ENCODE data around the gene DAAM1.
A peak's percentile ranks its signal among the peaks of the same experiment; 100 is the strongest.

The DAAM1 gene

GRCh38 chr14:59254911-59255545 lies 66.6 kb downstream of the DAAM1 start:
- no peak for DNase-seq (ENCODE audit: low spot score)

GRCh38 chr14:59256331-59256730 lies 67.9 kb downstream of the DAAM1 start:
- DNase-seq (ENCODE audit: low spot score): no peak

GRCh38 chr14:59261334-59261733 lies 72.9 kb downstream of the DAAM1 start:
- no peak for DNase-seq (ENCODE audit: low spot score)

GRCh38 chr14:59262717-59263454 lies 74.4 kb downstream of the DAAM1 start:
- DNase-seq (ENCODE audit: low spot score): no peak

GRCh38 chr14:59265808-59266207 lies 77.3 kb downstream of the DAAM1 start:
- DNase-seq (ENCODE audit: low spot score): no peak

GRCh38 chr14:59267046-59267445 lies 78.6 kb downstream of the DAAM1 start:
- no peak for DNase-seq (ENCODE audit: low spot score)

GRCh38 chr14:59268011-59268410 lies 79.5 kb downstream of the DAAM1 start:
- DNase-seq (ENCODE audit: low spot score): no peak

GRCh38 chr14:59268858-59269257 lies 80.4 kb downstream of the DAAM1 start:
- no peak for DNase-seq (ENCODE audit: low spot score)

- no peak for DNase-seq (ENCODE audit: low spot score)
These were observed 81.0 kb downstream of the DAAM1 start for GRCh38 chr14:59269466-59269865.

- no peak for DNase-seq (ENCODE audit: low spot score)
These were observed 82.8 kb downstream of the DAAM1 start for GRCh38 chr14:59271256-59271655.

GRCh38 chr14:59271734-59272133 lies 83.3 kb downstream of the DAAM1 start:
- no peak for DNase-seq (ENCODE audit: low spot score)

- DNase-seq (ENCODE audit: low spot score): no peak
These were observed 84.2 kb downstream of the DAAM1 start for GRCh38 chr14:59272633-59273032.

- no peak for DNase-seq (ENCODE audit: low spot score)
These were observed 85.3 kb downstream of the DAAM1 start for GRCh38 chr14:59273737-59274136.

GRCh38 chr14:59274991-59275391 lies 86.5 kb downstream of the DAAM1 start:
- peak; percentile 59 for DNase-seq (ENCODE audit: low spot score)

GRCh38 chr14:59275668-59276067 lies 87.2 kb downstream of the DAAM1 start:
- DNase-seq (ENCODE audit: low spot score): no peak

GRCh38 chr14:59276235-59276634 lies 87.8 kb downstream of the DAAM1 start:
- no peak for DNase-seq (ENCODE audit: low spot score)

- DNase-seq (ENCODE audit: low spot score): no peak
These were observed 89.2 kb downstream of the DAAM1 start for GRCh38 chr14:59277659-59278058.

- no peak for DNase-seq (ENCODE audit: low spot score)
These were observed 89.6 kb downstream of the DAAM1 start for GRCh38 chr14:59278111-59278510.

GRCh38 chr14:59280961-59281360 lies 92.5 kb downstream of the DAAM1 start:
- DNase-seq (ENCODE audit: low spot score): no peak

GRCh38 chr14:59281609-59282377 lies 93.3 kb downstream of the DAAM1 start:
- DNase-seq (ENCODE audit: low spot score): no peak

- no peak for DNase-seq (ENCODE audit: low spot score)
These were observed 93.9 kb downstream of the DAAM1 start for GRCh38 chr14:59282378-59282765.

- DNase-seq (ENCODE audit: low spot score): no peak
These were observed 94.9 kb downstream of the DAAM1 start for GRCh38 chr14:59283361-59283760.

GRCh38 chr14:59284059-59284458 lies 95.6 kb downstream of the DAAM1 start:
- DNase-seq (ENCODE audit: low spot score): no peak
